GM12801 (cell line): ENCODE data around the gene CCDC178.

Experiments used
- TF ChIP-seq, protein P1 (sequence below): IDR thresholded peaks from one replicate; pipeline ENCODE4 v1.5.1; 2011; ENCODE audit warnings: control low read depth; ENCODE audit not compliant: insufficient read length; ENCODE audit errors: extremely low read depth

CCDC178 gene

DNA sequence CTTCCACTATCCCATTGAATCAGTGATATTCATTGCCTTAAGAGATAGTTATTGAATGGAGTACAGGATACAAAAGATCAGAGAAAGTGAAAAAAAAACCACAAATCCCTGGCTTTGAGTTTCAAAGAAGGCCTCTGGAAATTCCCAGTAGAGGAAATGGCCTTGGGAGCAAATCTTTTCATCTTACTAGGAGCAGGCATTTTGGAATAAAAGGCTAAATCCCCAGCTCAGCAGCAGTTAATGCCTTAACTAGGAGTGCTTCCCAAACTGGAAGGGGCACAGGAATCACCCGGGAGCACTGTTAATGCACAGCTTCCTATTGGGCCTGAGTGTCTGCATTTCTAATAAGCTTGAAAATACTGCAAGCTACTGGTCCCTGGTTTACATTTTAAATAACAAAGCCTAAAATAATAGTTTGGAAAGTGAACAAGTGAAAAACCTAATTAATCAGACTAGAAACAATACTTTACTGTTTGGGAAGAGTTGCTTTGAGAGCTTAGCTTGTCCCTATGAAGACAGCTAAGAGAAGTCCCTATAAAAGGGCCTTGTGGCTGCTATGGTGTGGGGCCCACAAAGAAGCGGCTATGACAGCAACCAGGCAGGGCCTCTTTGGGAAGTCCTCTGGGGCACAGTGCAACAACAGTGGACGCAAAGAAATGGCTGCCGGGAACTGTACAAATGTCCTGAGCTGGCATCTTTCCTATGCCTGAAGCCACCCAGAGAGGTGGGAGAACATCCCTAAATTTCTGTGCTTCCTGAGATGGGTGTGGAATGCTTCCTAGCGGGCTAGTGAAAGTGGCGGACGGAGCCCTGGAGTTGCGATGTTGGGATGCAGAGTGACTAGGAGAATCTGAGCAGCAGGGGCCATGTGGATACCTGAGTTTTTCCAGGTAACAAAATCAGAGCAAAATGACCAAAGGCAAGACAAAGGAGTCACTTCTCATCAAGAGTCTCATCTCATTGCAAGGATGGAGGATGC lies 550.6 kb downstream of the CCDC178 start:
- TF ChIP-seq, protein P1, sequence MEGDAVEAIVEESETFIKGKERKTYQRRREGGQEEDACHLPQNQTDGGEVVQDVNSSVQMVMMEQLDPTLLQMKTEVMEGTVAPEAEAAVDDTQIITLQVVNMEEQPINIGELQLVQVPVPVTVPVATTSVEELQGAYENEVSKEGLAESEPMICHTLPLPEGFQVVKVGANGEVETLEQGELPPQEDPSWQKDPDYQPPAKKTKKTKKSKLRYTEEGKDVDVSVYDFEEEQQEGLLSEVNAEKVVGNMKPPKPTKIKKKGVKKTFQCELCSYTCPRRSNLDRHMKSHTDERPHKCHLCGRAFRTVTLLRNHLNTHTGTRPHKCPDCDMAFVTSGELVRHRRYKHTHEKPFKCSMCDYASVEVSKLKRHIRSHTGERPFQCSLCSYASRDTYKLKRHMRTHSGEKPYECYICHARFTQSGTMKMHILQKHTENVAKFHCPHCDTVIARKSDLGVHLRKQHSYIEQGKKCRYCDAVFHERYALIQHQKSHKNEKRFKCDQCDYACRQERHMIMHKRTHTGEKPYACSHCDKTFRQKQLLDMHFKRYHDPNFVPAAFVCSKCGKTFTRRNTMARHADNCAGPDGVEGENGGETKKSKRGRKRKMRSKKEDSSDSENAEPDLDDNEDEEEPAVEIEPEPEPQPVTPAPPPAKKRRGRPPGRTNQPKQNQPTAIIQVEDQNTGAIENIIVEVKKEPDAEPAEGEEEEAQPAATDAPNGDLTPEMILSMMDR: no peak

DNA sequence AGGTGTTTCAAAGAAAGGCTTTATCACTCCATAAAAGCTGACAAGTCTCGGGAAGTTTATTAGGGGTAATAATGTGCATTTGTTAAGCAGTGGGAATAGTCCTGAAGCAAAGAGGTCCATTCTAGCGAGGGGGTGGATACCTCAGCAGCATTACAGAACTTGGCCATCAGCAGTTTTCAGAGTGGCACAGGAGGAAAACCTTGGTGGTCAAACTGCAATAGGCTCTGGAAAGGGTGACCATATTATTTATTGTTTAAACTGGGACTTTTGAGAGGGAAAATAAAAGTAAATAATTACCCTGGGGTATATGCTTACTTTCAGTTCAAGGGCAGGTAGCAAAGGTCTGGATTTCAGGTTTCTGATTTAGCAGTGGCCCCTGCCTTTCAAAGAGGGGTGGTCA lies 552.2 kb downstream of the CCDC178 start:
- TF ChIP-seq, protein P1: no peak
